Measurements from ENCODE around the gene METTL1.

DNA sequence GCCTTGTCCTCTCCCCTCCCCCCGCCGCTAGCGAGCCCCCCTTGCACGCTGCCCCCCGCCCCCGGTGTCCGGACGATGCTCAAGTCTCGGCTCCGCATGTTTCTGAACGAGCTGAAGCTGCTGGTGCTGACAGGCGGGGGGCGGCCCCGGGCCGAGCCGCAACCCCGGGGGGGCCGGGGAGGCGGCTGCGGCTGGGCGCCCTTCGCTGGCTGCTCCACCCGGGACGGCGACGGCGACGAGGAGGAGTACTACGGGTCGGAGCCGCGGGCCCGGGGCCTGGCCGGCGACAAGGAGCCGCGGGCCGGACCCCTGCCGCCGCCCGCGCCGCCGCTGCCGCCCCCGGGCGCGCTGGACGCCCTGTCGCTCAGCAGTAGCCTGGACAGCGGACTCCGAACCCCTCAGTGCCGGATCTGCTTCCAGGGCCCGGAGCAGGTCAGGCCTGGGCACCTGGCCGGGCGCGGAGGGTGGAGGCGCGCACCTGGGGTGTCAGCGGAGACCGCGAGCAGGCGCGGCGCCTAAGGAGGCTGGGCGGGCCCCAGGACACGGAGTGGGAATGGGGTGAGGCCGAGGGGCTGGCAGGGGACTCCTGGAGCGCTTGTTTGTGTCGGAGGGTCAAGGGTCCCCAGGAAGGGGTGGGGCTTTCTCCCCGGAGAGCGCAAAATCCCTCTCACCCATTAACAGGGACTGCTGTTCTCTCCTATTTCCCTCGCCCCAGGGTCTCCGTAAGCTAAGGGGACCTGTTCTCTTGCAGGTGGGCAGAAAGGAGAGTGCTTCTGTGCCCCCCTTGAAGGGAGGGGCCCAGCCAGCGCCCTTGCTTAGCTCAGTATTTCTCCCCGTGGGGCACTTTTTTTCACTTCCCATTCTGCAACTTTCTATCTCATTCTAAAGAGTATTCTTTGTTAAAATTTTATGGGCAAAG is 16.2 kb downstream of the METTL1 start:
- TF ChIP-seq GATA3 (IDR thresholded peaks at IDR 0.05; ENCODE audit: low read depth, low read length) (no peak), GATA2 (IDR thresholded peaks at IDR 0.05; ENCODE audit: low read depth, low read length) (no peak)
